K562 (cell line): ENCODE results near the gene GRIK3. TPM values are rescaled to one million over a fixed set of nuclear protein-coding genes. Genes with fewer than 3 reads are reported as not detected.
A peak's percentile ranks its signal among the peaks of the same experiment; 100 is the strongest.

Experiments used
- ATAC-seq: fragments of 200-7000 bp; cut with Tn5 transposase; 3 replicates; pipeline ENCODE4 v1.9.1; 2020; ENCODE audit warnings: moderate library complexity
- BruUV-seq: library from RNA; stranded (reverse); fragments of 400-500 nt; replicated peaks from 2 replicates; lab custom pipeline; 2021; lab: Mats Ljungman, UMichigan
- CTCF ChIA-PET: fragments of 300-600 bp; formaldehyde crosslinking; extraction: SDS; loops from one replicate; lab custom pipeline; 2021; ENCODE audit warnings: low intra/inter-chr PET ratio; lab: Yijun Ruan, JAX
- POLR2A ChIA-PET: fragments of 300-600, 350-650 bp; sonication (Branson Sonifier 250); formaldehyde crosslinking; extraction: SDS; loops from one replicate; lab custom pipeline; 2021; ENCODE audit warnings: antibody characterized with exemption, inconsistent platforms; lab: Yijun Ruan, JAX
- DNase-seq, 4 experiments: peaks; one replicate each; pipeline versions ENCODE4 v3.0.0 to v3.0.0-alpha.2; 2011 to 2018; ENCODE audit warnings: low spot score in 3 of 4, mixed read lengths in 3 of 4; ENCODE audit errors: extremely low read depth in 1 of 4
- FAIRE-seq: peaks from 2 replicates; lab custom pipeline; 2011; peaks lifted over from hg19 to GRCh38; lab: Jason Lieb, UNC
- H2AFZ ChIP-seq: 2 replicates; pipeline ENCODE4 v1.6.0; 2011; ENCODE audit warnings: low read depth, low read length, control low read depth, inconsistent platforms
- H3K27ac ChIP-seq: fragments of 200-600 bp; 3 replicates; pipeline ENCODE4 v1.8.0; 2011; ENCODE audit warnings: low read depth, mild to moderate bottlenecking, control low read depth, inconsistent platforms, low read length, moderate library complexity, mixed read lengths; ENCODE audit errors: extremely low read depth
- H3K27me3 ChIP-seq, 2 experiments: fragments of 300-600 bp in 1 of 2; 2 replicates in 1 of 2; 3 replicates in 1 of 2; pipeline versions ENCODE4 v1.6.0 to v1.8.0; 2011; ENCODE audit warnings: inconsistent platforms in 2 of 2, low read length in 2 of 2, mild to moderate bottlenecking in 1 of 2, mixed read lengths in 1 of 2, moderate library complexity in 1 of 2; ENCODE audit not compliant: control insufficient read depth in 2 of 2, insufficient read depth in 2 of 2
- H3K36me3 ChIP-seq: fragments of 300-600 bp; 3 replicates; pipeline ENCODE4 v1.8.0; 2011; ENCODE audit warnings: mild to moderate bottlenecking, low read length, inconsistent platforms; ENCODE audit not compliant: control insufficient read depth, insufficient read depth
- H3K4me1 ChIP-seq, 2 experiments: fragments of 200-600 bp in 1 of 2; replicated peaks in 1 of 2; 2 replicates in 1 of 2; 3 replicates in 1 of 2; pipeline versions ENCODE4 v1.5.1 to v1.8.0; 2011; ENCODE audit warnings: inconsistent platforms in 2 of 2, low read length in 2 of 2, mild to moderate bottlenecking in 1 of 2, mixed read lengths in 1 of 2, moderate library complexity in 1 of 2; ENCODE audit not compliant: control insufficient read depth in 2 of 2, insufficient read depth in 2 of 2
- H3K4me2 ChIP-seq: 2 replicates; pipeline ENCODE4 v1.6.1; 2011; ENCODE audit warnings: low read length, control low read depth, inconsistent platforms, mixed read lengths; ENCODE audit not compliant: insufficient read depth
- H3K4me3 ChIP-seq: fragments of 200-600 bp; sonication (generic), shearing (Covaris generic); 2 replicates; pipeline ENCODE4 v1.5.1; 2016; ENCODE audit warnings: control low read depth, inconsistent platforms
- H3K79me2 ChIP-seq: fragments of 200-600 bp; 3 replicates; pipeline ENCODE4 v1.8.0; 2011; ENCODE audit warnings: low read length, inconsistent platforms; ENCODE audit not compliant: control insufficient read depth, insufficient read depth
- H3K9ac ChIP-seq, 2 experiments: 2 replicates each; pipeline versions ENCODE4 v1.6.0 to v1.6.1; 2011; ENCODE audit warnings: low read depth in 2 of 2, low read length in 2 of 2, control low read depth in 1 of 2, inconsistent platforms in 1 of 2, mild to moderate bottlenecking in 1 of 2, mixed read lengths in 1 of 2; ENCODE audit not compliant: insufficient read depth in 1 of 2
- H3K9me1 ChIP-seq: one replicate; pipeline ENCODE4 v1.6.0; 2011; ENCODE audit warnings: inconsistent platforms, mild to moderate bottlenecking, low read length, moderate library complexity; ENCODE audit not compliant: control insufficient read depth, insufficient read depth
- H3K9me3 ChIP-seq: replicated peaks from 2 replicates; pipeline ENCODE4 v1.5.1; 2011; ENCODE audit warnings: low read depth, low read length, inconsistent platforms; ENCODE audit not compliant: control insufficient read depth, insufficient read depth
- H4K20me1 ChIP-seq: replicated peaks from 2 replicates; pipeline ENCODE4 v1.6.1; 2011; ENCODE audit warnings: low read length, inconsistent platforms, mixed read lengths; ENCODE audit not compliant: control insufficient read depth, insufficient read depth
- HDAC1 ChIP-seq, 2 experiments: fragments of 450-650 bp; IDR thresholded peaks; 2 replicates each; pipeline ENCODE4 v1.6.1; 2016 to 2017; ENCODE audit warnings: inconsistent platforms in 1 of 2, mild to moderate bottlenecking in 1 of 2, moderate library complexity in 1 of 2
- MAFF ChIP-seq: IDR thresholded peaks from 2 replicates; pipeline ENCODE4 v1.6.1; 2012; ENCODE audit warnings: low read length, improper control_type of control experiment
- NFIC ChIP-seq: fragments of 450-650 bp; IDR thresholded peaks from 2 replicates; pipeline ENCODE4 v1.6.1; 2017; ENCODE audit warnings: mild to moderate bottlenecking, inconsistent platforms
- NFXL1 ChIP-seq: fragments of 450-650 bp; formaldehyde crosslinking; IDR thresholded peaks from 2 replicates; pipeline ENCODE4 v1.4.0; 2021; ENCODE audit warnings: mild to moderate bottlenecking
- PTTG1 ChIP-seq: fragments of 450-650 bp; IDR thresholded peaks from 2 replicates; pipeline ENCODE4 v1.6.1; 2016; ENCODE audit warnings: low read depth, mild to moderate bottlenecking, missing genetic modification characterization, missing compliant biosample characterization
- WGBS: fragments of 100-300 bp; shearing (Covaris generic); methylation state at CpG from one replicate; pipeline ENCODE4 v1.1.6; 2016; ENCODE audit warnings: low coverage, mixed read lengths; ENCODE audit not compliant: insufficient coverage; ENCODE audit errors: missing lambda C conversion rate; 5-methylcytosine and 5-hydroxymethylcytosine counted together
- in situ Hi-C: fragments of 300-500 bp; cut with MboI; formaldehyde crosslinking; loops from 4 replicates; pipeline ENCODE4 v1.15.0; 2018; ENCODE audit warnings: inconsistent platforms, mixed read lengths
- intact Hi-C: fragments of 100-400 bp; cut with micrococcal nuclease; formaldehyde crosslinking; loops from 2 replicates; pipeline ENCODE4 v1.14.2; 2022
- polyA plus RNA-seq, 8 experiments: library from polyadenylated mRNA; depleted of rRNA in 4 of 8; stranded (reverse) in 5 of 8; unstranded in 3 of 8; fragments of >200 nt; fragmentation: Nextera tagmentation in 2 of 8; fragmentation: Illumina TruSeq in 1 of 8; extraction: Ambion mirVana in 2 of 8; extraction: Trizol in 1 of 8; gene quantifications; 2 replicates each; pipeline versions ENCODE4 v1.2.1 to v1.2.3, GENCODE V29; 2011 to 2014; ENCODE audit warnings: inconsistent platforms in 1 of 8, missing spikeins in 1 of 8
- total RNA-seq, 7 experiments: library from RNA; depleted of rRNA in 6 of 7; stranded (reverse); fragments of >200 nt in 6 of 7; fragmentation: Illumina TruSeq in 2 of 7; extraction: Trizol in 2 of 7; gene quantifications; 2 replicates each; pipeline versions ENCODE4 v1.2.1 to v1.2.3, GENCODE V29; 2011 to 2021; ENCODE audit warnings: low replicate concordance in 1 of 7

Gene GRIK3
- total and polyA plus RNA-seq, 9 of the 15 experiments (the other 6 are each of a cell fraction or from before 2014, with no cell fraction given), result not detected

- no peak overlapping the region for H3K4me3 ChIP-seq
- H3K27ac ChIP-seq, result no peak overlapping the region
- ATAC-seq (no peak), DNase-seq (no peak)
- intact Hi-C loops (no loop called here), in situ Hi-C loops (no loop called here)
- ChIA-PET CTCF (no interaction called here), POLR2A (interaction anchor here (0.6 to 1.0 kb wide), 2 partner anchors 13 to 19 kb away, joined by 3 read pairs; no protein-coding TSS in a partner anchor)
- no peaks in the 10 kb centered on the region for H3K79me2 ChIP-seq
- peaks cover 0 to 3% of the 10 kb centered on the region in 2 experiments; a peak in 1 of 5 replicates for H3K27me3 ChIP-seq
- H3K9me3 ChIP-seq, result no peaks in the 10 kb centered on the region
- no peak overlapping the region for H3K4me2 ChIP-seq
- WGBS, result 0% methylated on average over 5 of the region's 8 CpGs
- no peak overlapping the region for H3K9ac ChIP-seq
- H3K4me1 ChIP-seq, result no peaks in the 10 kb centered on the region
- no peak for TF ChIP-seq NFXL1
- TF ChIP-seq NFIC, result peak; percentile 77
- TF ChIP-seq, all 486 proteins: peak for 1
- no peaks in the 10 kb centered on the region for H3K36me3 ChIP-seq
- no peak for FAIRE-seq
- 0 out of 2 replicates have a peak, but pooled peaks cover 14% of the 10 kb centered on the region for H4K20me1 ChIP-seq
- no peak overlapping the region for H2AFZ ChIP-seq
- no peaks in the 10 kb centered on the region for H3K9me1 ChIP-seq
- BruUV-seq, result no TSS peak
Observed at GRCh38 chr1:36792292-36792691, 242.0 kb downstream of the GRIK3 start.

DNA sequence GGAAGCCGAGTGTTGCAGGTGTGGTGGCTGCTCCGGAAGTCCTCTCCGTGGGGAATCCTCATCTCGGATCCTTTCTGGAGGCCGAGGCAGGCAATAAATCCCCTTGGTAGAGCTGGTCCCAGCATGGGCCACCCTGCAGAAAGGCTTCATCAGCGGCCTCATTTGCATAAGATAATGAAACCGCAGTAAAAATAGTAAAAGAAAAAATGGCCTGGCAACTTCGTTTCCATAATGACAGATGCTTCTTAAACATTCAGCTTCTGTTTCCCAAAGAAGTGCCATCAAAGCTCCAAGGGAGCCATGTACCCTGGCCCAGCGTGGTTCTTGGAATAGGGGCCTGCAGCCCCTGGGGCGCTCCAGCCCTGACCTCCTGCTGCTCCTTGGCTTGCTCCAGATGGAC is 244.1 kb downstream of the GRIK3 start:
- Histone ChIP-seq H3K27me3 (peaks cover 0 to 6% of the 10 kb centered on the region in 2 experiments; a peak in 1 of 5 replicates), H3K36me3 (no peaks in the 10 kb centered on the region), H3K79me2 (no peaks in the 10 kb centered on the region), H3K4me2 (no peak overlapping the region), H3K9me1 (no peaks in the 10 kb centered on the region), H4K20me1 (peaks cover 9% of the 10 kb centered on the region; the same call in 1 of the 2 replicates), H3K4me1 (no peaks in the 10 kb centered on the region), H2AFZ (no peak overlapping the region), H3K9ac (no peak overlapping the region), H3K4me3 (no peak overlapping the region), H3K9me3 (no peaks in the 10 kb centered on the region), H3K27ac (no peak overlapping the region)
- intact Hi-C loops, result no loop called here
- DNase-seq (no peak), ATAC-seq (no peak), FAIRE-seq (no peak)
- 0% methylated on average over 10 of the region's 10 CpGs for WGBS
- BruUV-seq, result no TSS peak
- CTCF ChIA-PET, result no interaction called here
- in situ Hi-C loops, result no loop called here
- POLR2A ChIA-PET, result interaction anchor here (1.5 kb wide), 1 partner anchor 12 kb away, joined by 3 read pairs; no protein-coding TSS in a partner anchor
- TF ChIP-seq HDAC1 (IDR thresholded peaks at IDR 0.05) (no peak), PTTG1 (tag) (no peak), MAFF (no peak)
